ENCODE results near the gene PTPRT. TPM values are rescaled to one million over a fixed set of nuclear protein-coding genes. Genes with fewer than 3 reads are reported as not detected.

Gene PTPRT
- total RNA-seq, 1 experiment from 2014 or later = 0.13 TPM

DNA sequence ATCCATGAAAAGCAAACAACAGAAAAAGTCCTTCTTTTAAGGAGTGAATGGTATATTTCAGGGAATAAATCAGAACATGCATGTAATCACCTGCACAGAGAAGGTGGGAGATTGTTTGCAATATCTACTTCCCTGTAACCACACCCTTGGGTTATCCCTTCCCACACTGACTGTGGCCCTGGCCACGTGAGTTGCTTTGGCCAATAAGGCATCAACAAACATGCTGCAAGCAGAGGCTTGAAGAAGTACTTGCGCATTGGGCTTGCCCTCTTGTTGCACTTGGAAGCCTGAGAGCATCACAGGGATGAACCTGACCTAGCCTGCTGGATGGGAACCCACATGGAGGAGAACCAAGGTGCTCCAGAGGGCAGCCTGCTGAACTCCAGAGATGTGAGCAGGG is 208.5 kb downstream of the PTPRT start:
- Histone ChIP-seq H3K27me3 (ENCODE audit: insufficient read depth, low read length) (no peaks in the 10 kb centered on the region), H2AFZ (ENCODE audit: low read length) (no peak overlapping the region), H3K23me2 (ENCODE audit: insufficient read length, low read depth, low read length, poor library complexity, severe bottlenecking) (no peaks in the 10 kb centered on the region), H3K4ac (ENCODE audit: low read depth, low read length) (no peak overlapping the region), H4K8ac (replicated peaks; ENCODE audit: insufficient read length, low read depth, low read length) (no peak overlapping the region), H3K56ac (ENCODE audit: insufficient read length, low read depth, low read length) (no peak overlapping the region), H3K9ac (ENCODE audit: extremely low read depth, insufficient read length, low read length) (no peak overlapping the region), H3K23ac (ENCODE audit: insufficient read length, low read depth, low read length) (no peak overlapping the region), H4K5ac (ENCODE audit: insufficient read length, low read depth, low read length) (no peak overlapping the region), H4K20me1 (ENCODE audit: control insufficient read depth, insufficient read depth, insufficient read length) (no peaks in the 10 kb centered on the region), H2AK5ac (ENCODE audit: insufficient read length, low read length) (no peak overlapping the region), H3K9me3 (ENCODE audit: control insufficient read depth, low read depth, low read length) (no peaks in the 10 kb centered on the region), H3T11ph (ENCODE audit: low read length) (no peak overlapping the region), H2BK20ac (ENCODE audit: low read depth, low read length, poor library complexity, severe bottlenecking) (no peak overlapping the region), H3K79me1 (ENCODE audit: insufficient read depth, low read depth, low read length, poor library complexity, severe bottlenecking) (no peaks in the 10 kb centered on the region), H2BK12ac (ENCODE audit: insufficient read length, low read depth, low read length) (no peak overlapping the region), H2BK120ac (ENCODE audit: low read depth, low read length, poor library complexity, severe bottlenecking) (no peak overlapping the region), H3K27ac (ENCODE audit: insufficient read length, low read depth, low read length) (no peak overlapping the region), H2BK15ac (ENCODE audit: low read depth, low read length) (no peak overlapping the region), H3K14ac (ENCODE audit: insufficient read depth, low read length) (no peak overlapping the region), H3K79me2 (ENCODE audit: insufficient read depth, low read length) (no peaks in the 10 kb centered on the region), H3K4me2 (ENCODE audit: insufficient read depth, insufficient read length, low read length) (no peak overlapping the region), H4K91ac (ENCODE audit: insufficient read length, low read depth, low read length) (no peak overlapping the region), H2BK5ac (ENCODE audit: insufficient read length, low read length) (no peak overlapping the region), H3K18ac (ENCODE audit: insufficient read length, low read depth, low read length) (no peak overlapping the region), H3K4me1 (ENCODE audit: insufficient read depth, low read length) (peaks cover 8% of the 10 kb centered on the region; the same call in 1 of the 2 replicates)
- Mint-ChIP-seq H3K27ac (no peak overlapping the region), H3K4me1 (peaks cover 48 to 49% of the 10 kb centered on the region in 2 experiments), H3K27me3 (ENCODE audit: low read depth) (peaks cover 26% of the 10 kb centered on the region), H3K9me3 (peaks cover 0 to 1% of the 10 kb centered on the region in 2 experiments; a peak in 3 of 5 replicates), H3K36me3 (ENCODE audit: insufficient read depth in 1 of 3, low read depth in 3 of 3) (peaks cover 0 to 6% (median 5%) of the 10 kb centered on the region in 3 experiments; a peak in 4 of 7 replicates), H3K4me3 (no peak overlapping the region)
- no CpG with 5 or more reads among the region's 2 CpGs for WGBS (ENCODE audit: extremely low coverage, insufficient read length, low lambda C conversion rate)
- no peak for DNase-seq
- TF ChIP-seq, protein P1, sequence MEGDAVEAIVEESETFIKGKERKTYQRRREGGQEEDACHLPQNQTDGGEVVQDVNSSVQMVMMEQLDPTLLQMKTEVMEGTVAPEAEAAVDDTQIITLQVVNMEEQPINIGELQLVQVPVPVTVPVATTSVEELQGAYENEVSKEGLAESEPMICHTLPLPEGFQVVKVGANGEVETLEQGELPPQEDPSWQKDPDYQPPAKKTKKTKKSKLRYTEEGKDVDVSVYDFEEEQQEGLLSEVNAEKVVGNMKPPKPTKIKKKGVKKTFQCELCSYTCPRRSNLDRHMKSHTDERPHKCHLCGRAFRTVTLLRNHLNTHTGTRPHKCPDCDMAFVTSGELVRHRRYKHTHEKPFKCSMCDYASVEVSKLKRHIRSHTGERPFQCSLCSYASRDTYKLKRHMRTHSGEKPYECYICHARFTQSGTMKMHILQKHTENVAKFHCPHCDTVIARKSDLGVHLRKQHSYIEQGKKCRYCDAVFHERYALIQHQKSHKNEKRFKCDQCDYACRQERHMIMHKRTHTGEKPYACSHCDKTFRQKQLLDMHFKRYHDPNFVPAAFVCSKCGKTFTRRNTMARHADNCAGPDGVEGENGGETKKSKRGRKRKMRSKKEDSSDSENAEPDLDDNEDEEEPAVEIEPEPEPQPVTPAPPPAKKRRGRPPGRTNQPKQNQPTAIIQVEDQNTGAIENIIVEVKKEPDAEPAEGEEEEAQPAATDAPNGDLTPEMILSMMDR (conservative IDR thresholded peaks at IDR 0.05) = no peak
